ENCODE measurements around the gene CASS4. TPM values are rescaled to one million over a fixed set of nuclear protein-coding genes. Genes with fewer than 3 reads are reported as not detected.

The CASS4 gene
- total RNA-seq, 2 experiments from 2014 or later = 3.5 to 3.7 TPM

GRCh38 chr20:56418385-56418861 is 6.4 kb downstream of the CASS4 start:
- POLR2A ChIA-PET = interaction anchor here (1.0 to 3.9 kb wide), 10 partner anchors 8 to 59 kb away, joined by 3 to 27 read pairs (median 4); partner anchors contain the start of genes AURKA, CSTF1 and RTF2
- H3K27ac Mint-ChIP-seq = peak overlapping the region; percentile 96
- H3K4me1 Mint-ChIP-seq (ENCODE audit: low read depth) = peaks cover 84% of the 10 kb centered on the region
- ATAC-seq = peak; percentile 57
- CTCF ChIA-PET = interaction anchor here (1.1 to 5.6 kb wide), 6 partner anchors 12 to 26 kb away, joined by 3 to 35 read pairs (median 6); partner anchors contain the start of genes AURKA and CSTF1
- DNase-seq = peak; percentile 50
- no peaks in the 10 kb centered on the region for H3K27me3 Mint-ChIP-seq
- no peaks in the 10 kb centered on the region for H3K9me3 Mint-ChIP-seq
- intact Hi-C loops (cut with micrococcal nuclease) = no loop called here
- H3K36me3 Mint-ChIP-seq (ENCODE audit: low read depth) = peaks cover 29% of the 10 kb centered on the region
- H3K4me3 Mint-ChIP-seq = peak overlapping the region; percentile 48
- no peak for TF ChIP-seq CTCF (IDR thresholded peaks at IDR 0.05)

- TF ChIP-seq CTCF (IDR thresholded peaks at IDR 0.05) = no peak
- POLR2A ChIA-PET = interaction anchor here (0.6 to 3.9 kb wide), 7 partner anchors 10 to 1863 kb away, joined by 3 to 27 read pairs (median 3); no protein-coding TSS in a partner anchor
- Mint-ChIP-seq H3K27ac (peak overlapping the region; percentile 76), H3K27me3 (no peaks in the 10 kb centered on the region), H3K4me3 (no peak overlapping the region), H3K4me1 (ENCODE audit: low read depth) (peaks cover 78% of the 10 kb centered on the region), H3K36me3 (ENCODE audit: low read depth) (peaks cover 23% of the 10 kb centered on the region), H3K9me3 (no peaks in the 10 kb centered on the region)
- intact Hi-C loops (cut with micrococcal nuclease) = no loop called here
- CTCF ChIA-PET = no interaction called here
- DNase-seq (no peak), ATAC-seq (no peak)
Observed at GRCh38 chr20:56420028-56420427, 8.0 kb downstream of the CASS4 start.

DNA sequence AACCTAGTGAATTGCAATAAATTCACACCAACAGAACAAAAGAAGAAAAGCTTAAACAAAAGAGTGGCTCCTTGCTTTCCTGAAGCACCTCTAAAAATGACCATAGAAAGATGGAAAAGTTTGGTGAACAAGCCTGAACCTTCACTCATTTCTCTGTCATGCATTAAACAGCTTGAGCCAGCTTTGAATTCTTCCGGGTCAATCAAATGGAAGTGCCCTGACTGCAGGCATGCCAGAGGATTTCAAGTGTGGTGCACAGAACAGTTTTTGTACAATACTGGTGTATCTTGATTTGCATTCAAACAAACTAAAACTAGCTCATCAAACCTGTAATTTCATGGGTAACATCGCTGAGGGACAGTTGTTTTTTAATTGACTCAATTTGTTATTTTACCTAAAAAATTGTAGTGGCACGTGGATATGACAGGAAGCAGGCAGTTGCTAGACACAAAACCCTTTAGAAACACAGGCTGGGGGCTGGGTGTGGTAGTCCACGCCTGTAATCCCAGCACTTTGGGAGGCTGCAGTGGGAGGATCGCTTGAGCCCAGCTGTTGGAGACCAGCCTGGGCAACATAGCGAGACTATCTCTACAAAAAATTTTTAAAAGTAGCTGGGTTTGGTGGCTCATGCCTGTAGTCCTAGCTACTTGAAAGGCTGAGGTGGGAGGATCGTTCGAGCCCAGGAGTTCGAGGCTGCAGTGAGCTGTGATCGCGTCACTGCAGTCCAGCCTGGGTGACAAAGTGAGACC is 9.1 kb downstream of the CASS4 start:
- CTCF ChIA-PET = interaction anchor here (0.9 to 3.8 kb wide), 3 partner anchors 8 to 22 kb away, joined by 4 to 17 read pairs (median 4); partner anchors contain the start of gene CASS4
- no peak for ATAC-seq
- Mint-ChIP-seq H3K36me3 (ENCODE audit: low read depth) (peaks cover 23% of the 10 kb centered on the region), H3K27ac (peak overlapping the region; percentile 76), H3K4me3 (peak overlapping the region; percentile 7), H3K27me3 (no peaks in the 10 kb centered on the region), H3K4me1 (ENCODE audit: low read depth) (peaks cover 79% of the 10 kb centered on the region), H3K9me3 (no peaks in the 10 kb centered on the region)
- no peak for DNase-seq
- intact Hi-C loops (cut with micrococcal nuclease) = no loop called here
- POLR2A ChIA-PET = interaction anchor here (0.8 to 3.6 kb wide), 6 partner anchors 9 to 23 kb away, joined by 3 to 27 read pairs (median 4); partner anchors contain the start of gene CASS4
- no peak for TF ChIP-seq CTCF (IDR thresholded peaks at IDR 0.05)

GRCh38 chr20:56422076-56422823 is 10.2 kb downstream of the CASS4 start:
- intact Hi-C loops (cut with micrococcal nuclease) = no loop called here
- DNase-seq = no peak
- Mint-ChIP-seq H3K36me3 (ENCODE audit: low read depth) (peaks cover 19% of the 10 kb centered on the region), H3K9me3 (no peaks in the 10 kb centered on the region), H3K27ac (peak overlapping the region; percentile 76), H3K4me1 (ENCODE audit: low read depth) (peaks cover 74% of the 10 kb centered on the region), H3K27me3 (no peaks in the 10 kb centered on the region), H3K4me3 (peak overlapping the region; percentile 1)
- TF ChIP-seq CTCF (IDR thresholded peaks at IDR 0.05) = no peak
- ChIA-PET CTCF (interaction anchor here (1.2 to 3.8 kb wide), 3 partner anchors 10 to 21 kb away, joined by 3 to 17 read pairs (median 4); partner anchors contain the start of gene CASS4), POLR2A (interaction anchor here (0.9 kb wide), 2 partner anchors 10 to 15 kb away, joined by 3 to 4 read pairs; no protein-coding TSS in a partner anchor)
- no peak for ATAC-seq
